Hepatocyte (in vitro differentiated cells): ENCODE data around the gene CEP55. TPM values are rescaled to one million over a fixed set of nuclear protein-coding genes. Genes with fewer than 3 reads are reported as not detected.

ENCODE experiments used
- DNase-seq: peaks from one replicate; pipeline ENCODE4 v3.0.0-alpha.2; 2016; ENCODE audit warnings: low spot score
- H2AFZ ChIP-seq: fragments of 200-600 bp; sonication (generic); 2 replicates; pipeline ENCODE4 v1.6.0; 2016; ENCODE audit warnings: antibody characterized with exemption, mild to moderate bottlenecking
- H3K27ac ChIP-seq: fragments of 200-600 bp; sonication (generic); 2 replicates; pipeline ENCODE4 v1.5.1; 2016; ENCODE audit warnings: mild to moderate bottlenecking
- H3K27me3 ChIP-seq: fragments of 200-600 bp; sonication (generic); 2 replicates; pipeline ENCODE4 v1.6.1; 2016
- H3K36me3 ChIP-seq: fragments of 200-600 bp; sonication (generic); replicated peaks from 2 replicates; pipeline ENCODE4 v1.5.1; 2016; ENCODE audit warnings: low read depth; ENCODE audit not compliant: insufficient read depth
- H3K4me1 ChIP-seq: fragments of 200-600 bp; sonication (generic); 2 replicates; pipeline ENCODE4 v1.5.1; 2016; ENCODE audit warnings: mild to moderate bottlenecking, moderate library complexity; ENCODE audit not compliant: insufficient read depth
- H3K4me2 ChIP-seq: fragments of 200-600 bp; sonication (generic); 2 replicates; pipeline ENCODE4 v1.6.0; 2016
- H3K4me3 ChIP-seq: fragments of 200-600 bp; sonication (generic); 2 replicates; pipeline ENCODE4 v1.5.1; 2016; ENCODE audit warnings: mild to moderate bottlenecking
- H3K79me2 ChIP-seq: fragments of 200-600 bp; sonication (generic); 2 replicates; pipeline ENCODE4 v1.6.0; 2017; ENCODE audit warnings: mild to moderate bottlenecking
- H3K9me2 ChIP-seq: fragments of 200-600 bp; sonication (generic); replicated peaks from 2 replicates; pipeline ENCODE4 v1.6.0; 2017; ENCODE audit warnings: mild to moderate bottlenecking; ENCODE audit not compliant: insufficient read depth
- H3K9me3 ChIP-seq: fragments of 200-600 bp; sonication (generic); 2 replicates; pipeline ENCODE4 v1.5.1; 2016; ENCODE audit warnings: low read depth, mild to moderate bottlenecking
- H4K20me1 ChIP-seq: fragments of 200-600 bp; sonication (generic); 2 replicates; pipeline ENCODE4 v1.6.0; 2016; ENCODE audit warnings: mild to moderate bottlenecking; ENCODE audit not compliant: insufficient read depth, poor library complexity, severe bottlenecking
- CTCF ChIP-seq: fragments of 200-600 bp; sonication (generic); IDR thresholded peaks from 2 replicates; pipeline ENCODE4 v1.5.1; 2016; ENCODE audit warnings: antibody characterized with exemption, mild to moderate bottlenecking; ENCODE audit not compliant: poor library complexity
- EZH2 ChIP-seq: fragments of 200-600 bp; sonication (generic); IDR thresholded peaks from 2 replicates; pipeline ENCODE4 v1.6.1; 2016; ENCODE audit warnings: antibody characterized with exemption, mild to moderate bottlenecking, borderline replicate concordance
- EZH2phosphoT487 ChIP-seq: fragments of 200-600 bp; sonication (generic); IDR thresholded peaks from one replicate; pipeline ENCODE4 v1.6.1; 2018; ENCODE audit warnings: antibody characterized with exemption, mild to moderate bottlenecking, low read depth, moderate library complexity; ENCODE audit not compliant: unreplicated experiment, severe bottlenecking
- WGBS: methylation state at CpG from one replicate; pipeline ENCODE4 v1.1.6; 2016; ENCODE audit warnings: low lambda C conversion rate; ENCODE audit errors: missing lambda C conversion rate; 5-methylcytosine and 5-hydroxymethylcytosine counted together
- polyA plus RNA-seq: library from polyadenylated mRNA; unstranded; fragments of >200 nt; fragmentation: Nextera tagmentation; extraction: Ambion mirVana; gene quantifications from 2 replicates; pipeline ENCODE4 v1.2.1, GENCODE V29; 2016
- total RNA-seq: library from RNA; depleted of rRNA; stranded (reverse); fragments of >200 nt; gene quantifications from 2 replicates; pipeline ENCODE4 v1.2.3, GENCODE V29; 2014

Gene CEP55
- total and polyA plus RNA-seq, 2 experiments from 2014 or later, result 4.0 to 5.4 TPM

DNA sequence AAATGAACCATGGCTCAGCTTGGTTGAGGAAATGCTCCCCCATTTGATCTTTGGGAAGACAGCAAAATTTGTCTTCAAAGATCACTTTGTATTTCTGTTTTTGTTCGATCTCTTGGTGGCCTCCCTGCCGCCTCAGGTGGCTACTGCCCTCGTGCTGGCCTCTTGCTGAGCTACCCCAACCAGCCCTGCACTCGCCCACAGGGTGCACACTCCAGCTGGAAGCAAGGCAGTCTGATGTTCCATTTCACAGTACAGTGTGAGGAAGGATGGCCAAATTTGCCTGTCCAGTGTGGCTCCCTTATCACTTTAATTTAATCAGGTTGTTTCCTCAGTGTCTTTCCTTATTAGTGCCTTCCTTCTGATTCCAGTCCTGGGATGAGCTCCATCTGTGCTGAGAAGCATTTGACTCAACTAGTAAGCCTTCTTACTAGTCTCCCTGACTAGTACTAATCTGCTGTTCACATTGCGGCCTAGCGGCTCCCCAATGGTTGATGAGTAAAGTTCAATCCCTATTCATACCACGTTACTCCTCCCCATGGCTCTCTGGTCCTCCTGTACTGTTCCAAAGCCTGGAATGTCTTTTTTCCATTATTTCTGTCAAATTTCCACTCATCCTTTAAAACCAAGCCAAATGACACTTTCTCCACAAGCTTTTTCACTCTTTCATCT lies 22.5 kb upstream of the CEP55 start:
- no peak for DNase-seq
- 78% methylated on average over 7 of the region's 7 CpGs for WGBS
- H3K27me3 ChIP-seq, result no peaks in the 10 kb centered on the region
- H3K4me3 ChIP-seq, result no peak overlapping the region
- H3K4me1 ChIP-seq, result peaks cover 6% of the 10 kb centered on the region
- no peaks in the 10 kb centered on the region for H3K9me3 ChIP-seq
- no peak overlapping the region for H2AFZ ChIP-seq
- TF ChIP-seq EZH2 (no peak), CTCF (no peak), EZH2phosphoT487 (no peak)
- H3K4me2 ChIP-seq, result no peak overlapping the region
- H3K36me3 ChIP-seq, result no peaks in the 10 kb centered on the region
- H3K9me2 ChIP-seq, result no peaks in the 10 kb centered on the region
- H4K20me1 ChIP-seq, result no peaks in the 10 kb centered on the region
- H3K27ac ChIP-seq, result no peak overlapping the region
- H3K79me2 ChIP-seq, result peaks cover 70% of the 10 kb centered on the region

DNA sequence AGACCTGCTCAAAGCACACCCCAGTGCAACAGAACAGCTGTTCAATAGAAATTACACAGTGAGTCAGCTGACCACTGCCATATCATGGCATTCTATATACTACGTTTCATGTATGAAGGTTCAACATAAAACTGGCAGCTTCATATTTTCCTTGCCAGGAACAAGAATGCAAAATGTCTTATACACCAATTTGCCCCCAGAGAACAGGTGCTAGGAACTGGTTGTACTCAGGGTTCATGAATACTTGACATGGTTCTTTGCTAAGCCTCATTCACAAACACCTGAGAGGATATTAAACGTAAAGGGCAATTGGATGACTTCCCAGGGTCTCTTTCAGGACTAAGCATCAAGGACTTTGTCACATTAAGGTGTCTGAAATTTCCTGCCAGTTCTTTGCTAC lies 21.2 kb upstream of the CEP55 start:
- 80% methylated on average over 2 of the region's 2 CpGs for WGBS
- Histone ChIP-seq H3K79me2 (peaks cover 74% of the 10 kb centered on the region), H2AFZ (no peak overlapping the region), H3K9me3 (no peaks in the 10 kb centered on the region), H3K27me3 (no peaks in the 10 kb centered on the region), H3K4me2 (no peak overlapping the region), H3K27ac (peak overlapping the region; percentile 84), H4K20me1 (no peaks in the 10 kb centered on the region), H3K9me2 (no peaks in the 10 kb centered on the region), H3K4me1 (peaks cover 6% of the 10 kb centered on the region), H3K4me3 (no peak overlapping the region), H3K36me3 (no peaks in the 10 kb centered on the region)
- TF ChIP-seq EZH2 (no peak), EZH2phosphoT487 (no peak), CTCF (no peak)
- DNase-seq, result no peak

GRCh38 chr10:93475871-93476270 lies 20.5 kb upstream of the CEP55 start:
- DNase-seq, result no peak
- Histone ChIP-seq H3K27ac (peak overlapping the region; percentile 84), H3K9me2 (no peaks in the 10 kb centered on the region), H3K4me3 (no peak overlapping the region), H3K79me2 (peaks cover 76% of the 10 kb centered on the region), H4K20me1 (no peaks in the 10 kb centered on the region), H3K4me1 (peaks cover 10% of the 10 kb centered on the region), H2AFZ (no peak overlapping the region), H3K36me3 (no peaks in the 10 kb centered on the region), H3K4me2 (no peak overlapping the region), H3K9me3 (no peaks in the 10 kb centered on the region), H3K27me3 (no peaks in the 10 kb centered on the region)
- WGBS, result 46% methylated on average over 2 of the region's 2 CpGs
- TF ChIP-seq EZH2phosphoT487, result no peak
- no peak for TF ChIP-seq CTCF
- no peak for TF ChIP-seq EZH2
